GM19328 (cell line): ENCODE measurements around the gene S100A16.
"Not testable (repeated sequence)": the region's sequence is repeated elsewhere in the genome, so short reads cannot be mapped to it uniquely, and the experiment has no call there.

ENCODE experiments used
- ATAC-seq: cut with Tn5 transposase; IDR thresholded peaks from one replicate; pipeline ENCODE4 v1.9.1; 2021; ENCODE audit warnings: mild to moderate bottlenecking, moderate library complexity; ENCODE audit not compliant: unreplicated experiment

S100A16 gene

GRCh38 chr1:153566414-153567371, 46.2 kb downstream of the S100A16 start:
- no peak for ATAC-seq

GRCh38 chr1:153565529-153566374, 47.2 kb downstream of the S100A16 start, which contains the start of gene S100A2:
Gene S100A2 (minus strand): TSS chr1:153565844. CDS start chr1:153563877, 1,967 bp downstream.
- no peak for ATAC-seq

DNA sequence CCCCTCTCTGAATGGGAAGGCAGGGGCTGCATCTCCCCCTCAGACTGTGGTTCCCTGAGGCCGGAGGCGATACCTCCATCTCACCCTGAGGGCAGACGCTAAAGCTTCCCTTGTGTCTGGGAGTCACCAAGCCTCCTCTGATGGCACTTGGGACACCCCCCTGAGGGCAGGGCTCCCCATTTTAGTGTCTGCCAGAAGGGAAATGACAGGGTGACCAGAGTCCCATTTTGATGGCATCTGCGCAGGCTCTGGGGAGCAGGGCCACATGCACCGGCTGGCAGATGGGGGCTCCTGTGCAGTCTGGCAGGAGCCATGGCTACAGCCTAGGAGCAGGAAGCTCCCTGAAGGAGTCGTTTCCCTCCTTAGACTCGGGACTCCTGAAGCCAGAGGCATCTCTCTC, 48.9 kb downstream of the S100A16 start:
- no peak for ATAC-seq

DNA sequence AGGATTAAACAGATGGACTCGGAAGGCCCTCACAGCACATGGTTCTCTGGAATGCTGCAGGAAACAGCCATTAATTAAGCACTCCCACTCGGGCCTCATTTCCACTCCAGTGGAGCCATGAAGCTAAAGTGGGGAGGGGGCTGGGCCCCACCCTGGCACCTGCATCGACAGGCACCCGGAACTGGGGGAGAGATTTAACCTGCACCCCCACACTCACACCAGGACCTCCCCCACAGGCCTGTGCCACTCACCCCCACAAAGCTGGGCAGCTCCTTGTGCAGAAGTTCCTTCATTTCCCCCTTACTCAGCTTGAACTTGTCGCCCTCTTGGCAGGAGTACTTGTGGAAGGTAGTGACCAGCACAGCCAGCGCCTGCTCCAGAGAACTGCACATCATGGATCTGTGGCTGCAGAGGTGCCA, 49.4 kb downstream of the S100A16 start:
- no peak for ATAC-seq

DNA sequence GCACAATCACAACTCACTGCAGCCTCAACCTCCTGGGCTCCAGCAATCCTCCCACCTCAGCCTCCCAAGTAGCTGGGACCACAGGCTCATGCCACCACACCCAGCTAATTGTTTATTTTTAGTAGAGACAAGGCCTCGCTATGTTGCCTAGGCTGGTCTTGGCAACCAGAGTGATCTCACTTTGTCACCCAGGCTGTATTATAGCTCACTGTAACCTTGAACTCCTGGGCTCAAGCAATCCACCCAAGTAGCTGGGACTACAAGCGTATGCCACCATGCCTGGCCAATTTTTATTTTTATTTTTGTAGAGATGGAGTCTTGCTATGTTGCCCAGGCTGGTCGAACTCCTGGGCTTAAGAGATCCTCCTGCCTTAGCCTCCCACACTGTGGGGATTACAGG, 50.9 kb downstream of the S100A16 start:
- ATAC-seq, result not testable (repeated sequence)

- no peak for ATAC-seq
Measured at GRCh38 chr1:153561466-153561985, 51.4 kb downstream of the S100A16 start.

DNA sequence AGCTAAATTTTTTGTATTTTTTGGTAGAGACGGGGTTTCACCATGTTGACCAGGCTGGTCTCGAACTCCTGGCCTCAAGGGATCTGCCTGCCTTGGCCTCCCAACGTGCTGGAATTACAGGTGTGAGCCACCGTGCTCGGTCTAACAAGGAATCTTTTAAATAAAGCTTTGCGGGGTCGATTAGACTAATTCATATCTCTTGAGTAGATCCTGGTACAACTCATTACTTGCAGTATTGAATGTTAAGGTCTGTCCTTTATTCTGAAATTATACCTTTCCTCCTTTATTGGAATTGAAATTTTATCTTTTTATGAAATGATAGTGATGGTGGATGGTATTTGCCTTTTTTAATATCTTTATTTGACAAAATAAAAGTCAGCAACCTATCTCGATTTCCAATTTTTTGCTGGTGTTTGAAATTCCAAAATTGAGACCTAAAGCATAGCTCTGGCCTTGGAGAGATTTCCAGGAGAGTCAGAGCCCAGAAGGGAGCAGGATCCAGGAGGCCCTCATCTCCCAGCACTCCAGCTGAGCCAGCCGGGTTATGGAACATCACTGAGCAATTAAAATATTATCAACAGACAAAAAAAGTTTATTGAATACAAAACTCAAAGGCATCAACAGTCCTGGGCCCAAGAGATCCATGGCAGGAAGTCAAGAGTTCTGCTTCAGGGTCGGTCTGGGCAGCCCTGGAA, 52.0 kb downstream of the S100A16 start:
- no peak for ATAC-seq

DNA sequence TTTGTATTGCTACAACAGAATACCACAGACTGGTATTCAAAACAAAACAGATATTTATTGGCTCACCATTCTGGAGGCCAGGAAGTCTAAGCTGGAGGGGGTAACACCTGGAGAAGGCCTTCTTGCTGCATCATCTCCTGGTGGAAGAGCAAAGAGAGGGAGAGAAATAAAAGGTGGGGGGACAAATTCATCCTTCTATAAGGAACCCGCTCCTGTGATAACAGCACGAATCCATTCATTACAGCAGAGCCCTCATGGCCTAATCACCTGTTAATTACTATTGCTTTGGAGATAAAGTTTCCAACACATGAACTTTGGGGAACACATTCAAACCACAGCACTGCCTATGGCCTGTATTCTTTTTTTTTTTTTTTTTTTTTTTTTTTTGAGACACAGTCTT, 52.7 kb downstream of the S100A16 start:
- no peak for ATAC-seq

DNA sequence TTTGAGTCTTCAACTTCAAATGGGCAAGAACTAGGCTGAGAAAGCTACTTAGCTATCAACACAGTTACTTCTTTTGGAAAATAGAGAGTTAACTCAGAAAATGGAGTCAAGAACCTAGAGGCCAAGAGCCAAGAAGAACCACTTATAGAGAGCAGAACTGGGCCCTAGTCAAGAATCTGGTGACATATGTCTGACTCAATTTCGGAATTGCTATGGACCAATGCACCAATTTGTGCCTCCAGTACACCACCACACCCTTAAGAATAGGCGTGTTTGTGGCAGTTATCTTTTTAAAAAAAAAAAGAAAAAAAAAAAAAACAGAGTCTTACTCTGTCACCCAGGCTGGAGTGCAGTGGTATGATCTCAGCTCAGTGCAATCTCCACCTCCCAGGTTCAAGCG, 55.1 kb downstream of the S100A16 start:
- no peak for ATAC-seq
